ENCODE results near the gene PLD5.

The PLD5 gene

DNA sequence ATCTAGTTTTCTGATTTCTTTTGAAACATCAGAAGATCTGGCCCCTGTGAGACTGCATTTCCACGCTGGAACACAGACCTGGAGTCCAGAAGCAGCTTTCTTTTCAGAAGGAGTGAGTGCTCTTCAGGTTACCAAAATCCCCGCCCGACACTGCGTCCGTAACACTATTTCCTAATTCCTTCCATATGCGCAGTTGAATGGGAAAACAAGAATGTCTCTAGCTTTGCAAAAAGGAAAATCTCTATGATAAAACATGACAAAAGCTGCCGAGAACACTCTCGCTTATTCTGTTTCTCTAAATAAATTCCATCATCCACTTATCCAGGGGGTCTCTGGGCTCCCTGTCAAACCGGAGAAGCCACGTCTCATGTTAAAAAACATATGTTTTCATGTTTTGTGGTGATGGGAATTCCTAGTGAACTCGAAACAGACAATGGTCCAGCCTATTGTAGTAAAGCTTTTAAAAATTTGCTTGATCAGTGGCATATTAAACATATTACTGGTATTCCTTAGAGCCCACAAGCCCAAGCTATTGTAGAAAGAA is 67.7 kb downstream of the PLD5 start:
- TF ChIP-seq, protein P1, sequence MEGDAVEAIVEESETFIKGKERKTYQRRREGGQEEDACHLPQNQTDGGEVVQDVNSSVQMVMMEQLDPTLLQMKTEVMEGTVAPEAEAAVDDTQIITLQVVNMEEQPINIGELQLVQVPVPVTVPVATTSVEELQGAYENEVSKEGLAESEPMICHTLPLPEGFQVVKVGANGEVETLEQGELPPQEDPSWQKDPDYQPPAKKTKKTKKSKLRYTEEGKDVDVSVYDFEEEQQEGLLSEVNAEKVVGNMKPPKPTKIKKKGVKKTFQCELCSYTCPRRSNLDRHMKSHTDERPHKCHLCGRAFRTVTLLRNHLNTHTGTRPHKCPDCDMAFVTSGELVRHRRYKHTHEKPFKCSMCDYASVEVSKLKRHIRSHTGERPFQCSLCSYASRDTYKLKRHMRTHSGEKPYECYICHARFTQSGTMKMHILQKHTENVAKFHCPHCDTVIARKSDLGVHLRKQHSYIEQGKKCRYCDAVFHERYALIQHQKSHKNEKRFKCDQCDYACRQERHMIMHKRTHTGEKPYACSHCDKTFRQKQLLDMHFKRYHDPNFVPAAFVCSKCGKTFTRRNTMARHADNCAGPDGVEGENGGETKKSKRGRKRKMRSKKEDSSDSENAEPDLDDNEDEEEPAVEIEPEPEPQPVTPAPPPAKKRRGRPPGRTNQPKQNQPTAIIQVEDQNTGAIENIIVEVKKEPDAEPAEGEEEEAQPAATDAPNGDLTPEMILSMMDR (IDR thresholded peaks at IDR 0.05; ENCODE audit: insufficient read depth, low read length, poor library complexity, severe bottlenecking) = no peak
- no peak for DNase-seq (ENCODE audit: extremely low read depth, insufficient read length)
- no peak overlapping the region for H3K4me3 ChIP-seq (replicated peaks; ENCODE audit: low read depth, low read length)
- H3K36me3 ChIP-seq (ENCODE audit: control insufficient read depth, insufficient read depth, low read length) = no peaks in the 10 kb centered on the region
- H3K27me3 ChIP-seq (replicated peaks; ENCODE audit: control insufficient read depth, insufficient read depth, low read length) = no peaks in the 10 kb centered on the region

DNA sequence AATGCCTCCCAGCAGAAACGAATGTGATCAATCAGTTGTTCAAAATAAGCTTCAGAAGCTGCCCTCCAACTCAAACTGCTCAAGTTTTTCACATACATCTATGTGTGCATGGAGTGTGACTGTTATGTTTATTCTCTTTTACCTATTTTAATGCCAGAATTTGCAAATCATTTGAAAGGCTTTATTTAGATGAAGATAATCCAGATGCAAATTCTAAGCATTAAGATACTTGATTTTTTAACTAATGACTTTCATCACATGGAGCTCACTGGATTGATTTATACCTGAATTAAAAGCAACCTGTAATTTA is 69.5 kb downstream of the PLD5 start:
- no peak for DNase-seq (ENCODE audit: extremely low read depth, insufficient read length)

DNA sequence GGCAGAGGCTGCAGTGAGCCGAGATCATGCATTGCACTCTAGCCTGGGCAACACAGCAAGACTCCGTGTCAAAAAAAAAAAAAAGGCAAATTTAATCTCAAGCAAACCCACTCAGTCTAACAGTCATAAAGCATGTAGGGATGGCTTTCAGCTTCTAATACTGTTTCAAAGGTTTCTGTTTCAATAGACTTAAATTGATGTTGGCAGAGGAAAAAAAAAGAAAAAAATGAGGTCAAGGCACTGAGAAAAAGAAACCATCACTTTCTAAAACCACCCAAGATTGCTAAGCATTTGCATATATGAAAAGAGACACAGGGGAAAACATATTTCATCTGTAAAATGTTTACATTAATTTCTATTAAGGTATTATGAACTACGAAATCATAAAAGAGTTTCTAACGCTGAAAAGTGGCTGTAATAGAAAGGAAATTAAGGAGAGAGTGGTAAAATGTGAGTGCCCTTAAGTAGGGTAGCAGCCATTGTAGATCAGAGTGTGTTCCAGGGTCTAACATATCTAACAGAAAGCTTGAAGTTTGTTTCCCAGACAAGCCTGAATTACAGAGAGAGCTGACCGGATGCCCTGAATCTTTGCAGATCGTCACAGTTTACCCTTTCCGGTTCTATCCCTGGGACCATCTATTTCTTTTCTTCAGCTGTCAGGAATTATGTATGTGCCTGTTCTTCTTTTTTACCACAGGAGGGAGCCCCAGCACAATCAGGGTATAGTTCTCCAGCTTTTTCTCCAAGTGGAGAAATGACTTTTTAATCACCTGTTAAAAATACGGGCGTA is 70.0 kb downstream of the PLD5 start:
- Histone ChIP-seq H3K4me3 (replicated peaks; ENCODE audit: low read depth, low read length) (peak overlapping the region; percentile 9; the same call in 1 of the 2 replicates), H3K27me3 (replicated peaks; ENCODE audit: control insufficient read depth, insufficient read depth, low read length) (no peaks in the 10 kb centered on the region), H3K36me3 (ENCODE audit: control insufficient read depth, insufficient read depth, low read length) (no peaks in the 10 kb centered on the region)
- TF ChIP-seq, protein P1 (IDR thresholded peaks at IDR 0.05; ENCODE audit: insufficient read depth, low read length, poor library complexity, severe bottlenecking) = peak; percentile 74
- DNase-seq (ENCODE audit: extremely low read depth, insufficient read length) = no peak

More for the DNA sequence above, 69.5 kb downstream of the PLD5 start:
- H3K27me3 ChIP-seq (replicated peaks; ENCODE audit: control insufficient read depth, insufficient read depth, low read length) = no peaks in the 10 kb centered on the region
- no peak overlapping the region for H3K4me3 ChIP-seq (replicated peaks; ENCODE audit: low read depth, low read length)
- TF ChIP-seq, protein P1 (IDR thresholded peaks at IDR 0.05; ENCODE audit: insufficient read depth, low read length, poor library complexity, severe bottlenecking) = no peak
- no peaks in the 10 kb centered on the region for H3K36me3 ChIP-seq (ENCODE audit: control insufficient read depth, insufficient read depth, low read length)

DNA sequence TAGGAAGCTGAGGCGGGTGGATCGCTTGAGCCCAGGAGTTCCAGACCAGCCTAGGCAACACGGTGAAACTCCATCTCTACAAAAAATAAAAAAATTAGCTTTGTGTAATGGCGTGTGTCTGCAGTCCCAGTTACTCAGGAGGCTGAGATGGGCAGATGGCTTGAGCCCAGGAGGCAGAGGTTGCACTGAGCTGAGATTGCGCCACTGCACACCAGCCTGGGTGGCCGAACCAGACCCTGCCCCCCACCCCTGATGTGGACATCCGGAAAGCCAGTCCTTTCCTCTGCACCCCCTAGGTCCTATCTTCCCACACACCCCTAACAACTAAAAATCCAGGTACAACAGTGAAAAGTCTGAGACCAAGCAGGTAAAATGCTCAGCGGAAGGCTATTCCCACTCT is 71.9 kb downstream of the PLD5 start:
- DNase-seq (ENCODE audit: extremely low read depth, insufficient read length) = no peak
- no peaks in the 10 kb centered on the region for H3K36me3 ChIP-seq (ENCODE audit: control insufficient read depth, insufficient read depth, low read length)
- no peaks in the 10 kb centered on the region for H3K27me3 ChIP-seq (replicated peaks; ENCODE audit: control insufficient read depth, insufficient read depth, low read length)
- no peak overlapping the region for H3K4me3 ChIP-seq (replicated peaks; ENCODE audit: low read depth, low read length)
- TF ChIP-seq, protein P1 (IDR thresholded peaks at IDR 0.05; ENCODE audit: insufficient read depth, low read length, poor library complexity, severe bottlenecking) = no peak

DNA sequence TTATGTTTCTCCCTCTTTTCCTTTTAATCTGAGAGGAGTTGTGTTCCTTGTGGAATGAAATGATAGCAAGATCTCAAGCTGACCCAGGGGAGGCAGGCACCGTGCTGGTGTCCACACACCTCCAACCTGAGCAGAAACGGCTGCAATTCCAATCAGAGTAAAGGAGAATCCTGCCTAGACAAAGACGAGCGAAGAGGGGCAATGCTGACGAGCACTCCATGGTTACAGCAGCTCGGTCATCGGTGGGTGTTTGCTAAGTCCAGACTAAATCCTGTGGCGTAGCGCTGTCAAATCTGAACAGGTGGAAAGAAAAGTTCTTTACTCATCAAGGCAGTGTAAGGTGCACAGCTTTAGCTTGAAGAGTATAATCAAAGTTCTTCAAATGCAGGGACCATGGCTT is 74.8 kb downstream of the PLD5 start:
- TF ChIP-seq, protein P1 (IDR thresholded peaks at IDR 0.05; ENCODE audit: insufficient read depth, low read length, poor library complexity, severe bottlenecking) = no peak
- no peak for DNase-seq (ENCODE audit: extremely low read depth, insufficient read length)
- H3K4me3 ChIP-seq (replicated peaks; ENCODE audit: low read depth, low read length) = no peak overlapping the region
- H3K36me3 ChIP-seq (ENCODE audit: control insufficient read depth, insufficient read depth, low read length) = no peaks in the 10 kb centered on the region
- H3K27me3 ChIP-seq (replicated peaks; ENCODE audit: control insufficient read depth, insufficient read depth, low read length) = no peaks in the 10 kb centered on the region

All from GM06990 (cell line).